Measurements from ENCODE around the gene ZNF627.

DNA sequence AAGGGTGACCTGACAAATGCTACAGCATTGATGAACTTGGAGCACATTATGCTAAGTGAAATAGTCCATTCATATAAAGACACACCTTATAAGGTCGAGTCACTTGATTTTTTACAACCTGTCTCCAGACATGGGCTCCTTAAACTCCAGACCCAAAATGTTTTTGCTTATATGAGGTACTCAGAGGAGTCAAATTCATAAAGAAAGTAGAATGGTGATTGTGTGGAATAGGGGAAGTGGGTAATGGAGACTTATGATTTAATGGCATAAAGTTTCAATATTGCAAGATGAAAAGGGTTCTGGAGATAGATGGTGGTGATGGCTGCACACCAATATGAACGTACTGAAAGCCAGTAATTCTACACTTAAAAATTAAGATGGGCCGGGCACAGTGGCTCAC lies 59.3 kb downstream of the ZNF627 start:
- no peak for TF ChIP-seq EZH2 (IDR thresholded peaks at IDR 0.05; ENCODE audit: low read depth)
- TF ChIP-seq, protein P1, sequence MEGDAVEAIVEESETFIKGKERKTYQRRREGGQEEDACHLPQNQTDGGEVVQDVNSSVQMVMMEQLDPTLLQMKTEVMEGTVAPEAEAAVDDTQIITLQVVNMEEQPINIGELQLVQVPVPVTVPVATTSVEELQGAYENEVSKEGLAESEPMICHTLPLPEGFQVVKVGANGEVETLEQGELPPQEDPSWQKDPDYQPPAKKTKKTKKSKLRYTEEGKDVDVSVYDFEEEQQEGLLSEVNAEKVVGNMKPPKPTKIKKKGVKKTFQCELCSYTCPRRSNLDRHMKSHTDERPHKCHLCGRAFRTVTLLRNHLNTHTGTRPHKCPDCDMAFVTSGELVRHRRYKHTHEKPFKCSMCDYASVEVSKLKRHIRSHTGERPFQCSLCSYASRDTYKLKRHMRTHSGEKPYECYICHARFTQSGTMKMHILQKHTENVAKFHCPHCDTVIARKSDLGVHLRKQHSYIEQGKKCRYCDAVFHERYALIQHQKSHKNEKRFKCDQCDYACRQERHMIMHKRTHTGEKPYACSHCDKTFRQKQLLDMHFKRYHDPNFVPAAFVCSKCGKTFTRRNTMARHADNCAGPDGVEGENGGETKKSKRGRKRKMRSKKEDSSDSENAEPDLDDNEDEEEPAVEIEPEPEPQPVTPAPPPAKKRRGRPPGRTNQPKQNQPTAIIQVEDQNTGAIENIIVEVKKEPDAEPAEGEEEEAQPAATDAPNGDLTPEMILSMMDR (conservative IDR thresholded peaks at IDR 0.05) = no peak
